Renal cortex interstitium (tissue), 11 donors: ENCODE results near the gene POLD3. TPM values are rescaled to one million over a fixed set of nuclear protein-coding genes. Genes with fewer than 3 reads are reported as not detected.

Source experiments
- DNase-seq, 11 donors: peaks; one replicate each; pipeline ENCODE4 v3.0.0-alpha.2; 2013; ENCODE audit warnings: low read depth in 9 of 11, low spot score in 4 of 11; ENCODE audit errors: extremely low read depth in 1 of 11
- polyA plus RNA-seq, 3 donors: library from polyadenylated mRNA; unstranded; fragments of 120-200 nt; gene quantifications; one replicate each; pipeline ENCODE4 v1.2.1, GENCODE V29; 2013; ENCODE audit not compliant: insufficient read length in 3 of 3

The POLD3 gene
- polyA plus RNA-seq, 3 donors, result 34.2 to 42.4 (median 35.3) TPM

DNA sequence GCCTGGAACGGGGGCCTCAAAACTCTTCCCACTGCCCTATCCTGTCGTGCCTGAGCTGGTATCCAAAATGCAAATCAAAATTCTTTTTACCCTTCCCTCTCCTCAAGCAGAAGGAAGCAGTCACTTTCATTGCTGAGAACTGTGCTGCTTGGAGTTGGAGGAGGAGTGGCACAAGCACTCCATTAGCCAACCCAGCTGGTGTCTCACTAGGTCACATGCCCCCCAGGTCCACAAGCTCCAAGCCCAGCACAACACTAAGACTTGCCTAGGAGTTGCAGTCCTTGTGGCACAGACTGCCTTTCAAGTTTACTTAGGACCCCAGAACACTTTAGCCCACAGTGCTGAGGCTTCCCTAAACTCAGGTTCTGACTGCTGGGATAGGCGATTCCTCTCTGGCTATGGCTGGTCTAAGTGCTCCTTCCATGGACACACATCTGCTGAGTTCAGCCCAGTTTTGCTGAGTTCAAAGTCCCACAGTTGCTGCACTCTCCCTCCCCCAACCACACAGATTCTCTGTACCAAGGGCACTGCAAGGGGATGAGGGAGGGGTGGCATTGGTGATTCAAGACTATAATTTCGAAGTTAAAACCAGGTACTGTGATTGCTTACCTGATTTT is 70.2 kb downstream of the POLD3 start:
- DNase-seq, result no peak

GRCh38 chr11:74663315-74663714 is 70.9 kb downstream of the POLD3 start:
- no peak for DNase-seq

GRCh38 chr11:74669211-74670160 is 77.1 kb downstream of the POLD3 start:
- DNase-seq, result no peak

DNA sequence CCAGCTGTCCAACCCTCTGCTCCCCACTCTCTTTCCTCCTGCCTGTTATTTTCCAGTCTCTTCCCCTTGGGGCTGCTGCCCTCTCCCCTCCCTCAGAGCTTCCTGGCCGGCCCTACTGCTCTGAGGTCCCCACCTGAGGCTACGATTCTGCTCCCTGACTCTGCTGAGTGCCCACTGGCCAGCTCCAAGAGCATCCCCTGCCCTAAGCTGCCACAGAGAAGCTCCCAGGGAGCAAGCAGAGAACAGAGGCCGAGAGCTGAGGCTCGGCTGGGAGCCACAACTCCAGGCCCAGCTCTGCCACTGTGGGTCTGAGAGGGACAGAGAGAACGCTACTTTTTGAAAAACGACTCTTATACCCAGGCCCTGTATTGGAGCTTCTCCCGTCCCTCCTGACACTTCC is 77.8 kb downstream of the POLD3 start:
- no peak for DNase-seq

- DNase-seq, result no peak
Observed at GRCh38 chr11:74671520-74672196, 79.3 kb downstream of the POLD3 start.

- DNase-seq, result no peak
Observed at GRCh38 chr11:74672332-74672955, 80.1 kb downstream of the POLD3 start.

DNA sequence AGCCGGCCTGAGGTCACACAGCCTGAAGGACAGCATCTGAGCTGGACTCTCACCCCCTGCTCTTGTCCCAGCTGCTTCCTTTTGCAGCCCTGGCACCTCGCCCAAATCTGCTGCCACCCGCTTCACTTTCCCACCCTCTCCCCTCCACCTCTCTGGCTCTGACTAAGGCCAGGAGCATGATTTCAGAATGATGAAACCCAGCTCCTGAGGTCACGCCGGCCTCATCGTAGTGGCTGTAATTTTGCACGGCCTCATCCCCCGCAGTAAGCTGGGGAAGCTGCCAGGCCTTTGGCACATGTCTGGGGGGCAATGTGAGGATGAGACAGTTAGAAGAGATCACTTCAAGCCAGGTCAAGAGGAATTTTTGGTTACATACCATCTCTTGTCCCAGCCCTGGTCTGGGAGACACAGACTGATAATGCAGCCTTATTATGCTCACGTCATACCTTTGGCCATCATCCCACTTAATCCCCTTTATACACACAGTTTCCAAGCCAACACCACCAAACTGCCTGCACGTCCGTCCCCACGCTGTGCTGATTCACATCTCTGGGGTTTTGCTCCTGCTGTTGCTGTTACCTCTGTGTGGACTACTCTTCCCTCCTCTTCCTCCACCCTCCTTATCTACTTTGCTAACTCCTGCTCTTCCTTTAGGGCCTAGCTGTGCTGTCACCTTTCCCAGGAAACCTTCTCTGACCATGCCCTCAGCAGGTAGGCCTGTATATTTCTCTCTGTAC is 80.7 kb downstream of the POLD3 start:
- DNase-seq, result peak in 1 of 11 donors; percentile 26

- DNase-seq, result no peak
Observed at GRCh38 chr11:74673693-74674360, 81.4 kb downstream of the POLD3 start.

DNA sequence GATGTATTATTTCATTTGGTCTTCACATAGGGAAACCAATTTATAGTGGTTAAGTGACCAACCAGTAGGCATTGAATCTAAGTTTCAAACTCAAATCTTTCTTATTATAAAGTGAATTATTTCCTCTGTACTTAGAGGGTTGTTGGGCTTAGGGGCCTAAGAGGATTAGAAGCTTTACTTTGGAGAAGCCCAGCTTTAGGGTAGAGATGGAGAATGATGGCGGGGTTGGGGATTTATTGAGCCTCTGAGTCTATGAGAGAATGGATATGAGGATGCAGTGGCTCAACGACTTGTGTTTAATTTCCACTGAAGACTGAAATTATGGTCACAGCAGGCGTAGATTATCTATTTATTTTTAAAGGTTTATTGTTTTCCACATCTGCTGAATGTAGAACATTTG is 83.4 kb downstream of the POLD3 start:
- DNase-seq, result no peak

- no peak for DNase-seq
Observed at GRCh38 chr11:74676596-74676995, 84.2 kb downstream of the POLD3 start.

DNA sequence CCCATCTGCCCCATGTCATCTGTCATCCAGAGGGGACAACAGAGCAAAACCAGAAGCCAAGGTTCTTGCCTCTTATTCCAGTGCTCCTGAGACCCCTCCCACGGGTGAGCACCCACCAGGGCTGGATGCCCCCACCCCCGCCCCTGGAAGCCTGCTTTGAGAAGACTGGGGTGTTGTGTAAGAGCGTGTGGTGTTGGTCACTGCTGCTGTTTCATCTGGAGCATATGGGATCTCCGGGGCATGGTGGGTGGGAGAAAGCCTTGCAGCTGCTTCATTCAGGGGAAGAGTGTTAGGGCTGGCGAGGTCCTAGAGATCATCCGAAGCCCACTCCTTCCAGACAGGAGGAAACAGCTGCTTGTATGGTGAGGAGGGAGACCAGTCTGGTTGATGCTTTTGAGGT is 84.7 kb downstream of the POLD3 start:
- DNase-seq, result no peak

- DNase-seq, result no peak
Observed at GRCh38 chr11:74678041-74678440, 85.7 kb downstream of the POLD3 start.

- no peak for DNase-seq
Observed at GRCh38 chr11:74678591-74679512, 86.5 kb downstream of the POLD3 start.

GRCh38 chr11:74679513-74679865 is 87.1 kb downstream of the POLD3 start:
- DNase-seq, result no peak

- DNase-seq, result no peak
Observed at GRCh38 chr11:74680035-74680671, 87.8 kb downstream of the POLD3 start.

DNA sequence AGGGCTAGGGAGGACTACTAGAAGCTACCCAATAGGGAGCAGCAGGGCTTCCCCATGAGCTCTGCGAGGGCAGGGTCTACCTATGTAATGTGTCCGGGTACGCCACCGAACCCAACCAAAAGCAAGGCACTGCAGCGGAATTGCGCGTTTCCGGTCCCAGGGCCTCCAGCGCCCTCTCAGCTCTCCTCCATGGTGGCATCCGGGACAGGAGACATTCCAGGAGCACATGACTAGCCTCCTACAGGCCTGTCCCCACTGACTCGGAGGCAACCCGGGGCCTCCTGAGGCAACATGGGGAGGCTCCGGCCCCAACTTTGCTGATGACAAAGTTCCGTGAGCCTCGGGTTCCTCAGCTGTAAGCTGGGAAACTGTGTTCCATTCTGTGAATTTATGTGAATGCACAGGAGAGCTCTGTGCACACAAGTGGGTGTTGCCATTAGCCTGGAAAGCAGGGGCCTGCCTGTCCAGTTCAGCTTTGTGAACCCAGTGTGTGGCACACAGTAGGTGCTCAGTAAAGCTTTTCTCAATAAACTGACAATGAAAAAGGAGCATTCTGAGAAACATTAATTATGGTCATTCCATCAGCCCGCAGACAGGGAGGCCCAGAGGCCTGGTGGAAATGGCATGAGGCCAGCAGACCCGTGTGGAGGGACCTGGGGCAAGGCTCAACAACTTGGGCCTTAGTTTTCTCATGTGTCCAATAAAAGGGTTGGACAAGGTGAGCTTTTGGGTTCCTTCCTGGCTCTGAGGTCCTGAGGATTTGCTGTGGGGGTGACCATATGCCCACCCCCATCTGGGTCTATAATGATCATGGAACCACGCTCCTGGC is 88.5 kb downstream of the POLD3 start:
- no peak for DNase-seq
